Mesothelial cell of epicardium (in vitro differentiated cells): Measurements from ENCODE around the gene ASIC2. TPM values are rescaled to one million over a fixed set of nuclear protein-coding genes. Genes with fewer than 3 reads are reported as not detected.

ENCODE experiments used
- DNase-seq, 2 experiments: peaks; one replicate each; pipeline ENCODE4 v3.0.0; 2021; ENCODE audit warnings: low spot score in 2 of 2; ENCODE audit not compliant: unreplicated experiment in 2 of 2
- H3K27ac Mint-ChIP-seq: 2 replicates; pipeline ENCODE4 v1.8.0; 2021; ENCODE audit warnings: mixed read lengths
- H3K27me3 Mint-ChIP-seq: 2 replicates; pipeline ENCODE4 v1.8.0; 2021; ENCODE audit warnings: low read depth, mixed read lengths
- H3K36me3 Mint-ChIP-seq: 2 replicates; pipeline ENCODE4 v1.8.0; 2021; ENCODE audit warnings: mixed read lengths
- H3K4me1 Mint-ChIP-seq: 2 replicates; pipeline ENCODE4 v1.8.0; 2021; ENCODE audit warnings: mixed read lengths
- H3K4me3 Mint-ChIP-seq: 2 replicates; pipeline ENCODE4 v1.8.0; 2021; ENCODE audit warnings: mild to moderate bottlenecking, moderate library complexity, mixed read lengths
- H3K9me3 Mint-ChIP-seq: 2 replicates; pipeline ENCODE4 v1.8.0; 2021; ENCODE audit warnings: mixed read lengths
- total RNA-seq: library from RNA; stranded (reverse); gene quantifications from 3 replicates; pipeline ENCODE4 v1.2.1, GENCODE V29; 2021
- TF ChIP-seq, protein P1 (sequence below): fragments of 200-600 bp; sonication (generic); IDR thresholded peaks from one replicate; pipeline ENCODE4 v1.5.0; 2021; ENCODE audit warnings: antibody characterized with exemption; ENCODE audit not compliant: unreplicated experiment

Gene ASIC2
- total RNA-seq, 1 donor from 2014 or later = 3.4 TPM

DNA sequence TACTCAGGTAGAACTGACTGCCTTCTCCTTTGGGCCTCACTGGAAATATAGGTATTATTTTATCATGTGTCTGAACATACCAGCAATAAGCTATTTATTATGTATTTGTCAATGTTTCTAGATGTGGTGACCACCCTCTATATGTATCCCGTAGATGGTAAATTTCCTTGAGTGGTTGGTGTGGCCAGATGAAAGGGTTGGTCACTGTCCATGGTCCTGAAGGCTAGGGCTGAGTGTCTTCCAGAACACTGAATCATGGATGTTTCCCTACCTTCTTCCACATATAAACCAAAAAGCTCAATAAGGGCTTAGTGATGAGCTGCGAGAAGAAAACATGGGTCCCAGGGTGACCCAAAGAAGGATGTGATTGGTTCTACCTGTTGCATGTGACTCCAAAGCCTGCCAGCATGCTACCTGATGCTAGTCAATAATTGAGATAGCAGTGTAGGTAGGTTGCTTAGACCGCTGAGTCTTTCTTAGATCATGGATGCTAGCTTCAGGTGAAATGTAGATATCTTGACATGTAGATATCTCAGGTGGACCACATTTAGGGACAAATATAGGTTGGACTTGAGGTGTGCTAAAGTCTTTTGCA is 150.3 kb downstream of the ASIC2 start:
- no peak overlapping the region for H3K4me3 Mint-ChIP-seq
- H3K36me3 Mint-ChIP-seq = no peaks in the 10 kb centered on the region
- H3K27ac Mint-ChIP-seq = no peak overlapping the region
- H3K27me3 Mint-ChIP-seq = peaks cover 3% of the 10 kb centered on the region
- DNase-seq = peak; percentile 38 to 58
- H3K9me3 Mint-ChIP-seq = no peaks in the 10 kb centered on the region
- H3K4me1 Mint-ChIP-seq = no peaks in the 10 kb centered on the region
- TF ChIP-seq, protein P1, sequence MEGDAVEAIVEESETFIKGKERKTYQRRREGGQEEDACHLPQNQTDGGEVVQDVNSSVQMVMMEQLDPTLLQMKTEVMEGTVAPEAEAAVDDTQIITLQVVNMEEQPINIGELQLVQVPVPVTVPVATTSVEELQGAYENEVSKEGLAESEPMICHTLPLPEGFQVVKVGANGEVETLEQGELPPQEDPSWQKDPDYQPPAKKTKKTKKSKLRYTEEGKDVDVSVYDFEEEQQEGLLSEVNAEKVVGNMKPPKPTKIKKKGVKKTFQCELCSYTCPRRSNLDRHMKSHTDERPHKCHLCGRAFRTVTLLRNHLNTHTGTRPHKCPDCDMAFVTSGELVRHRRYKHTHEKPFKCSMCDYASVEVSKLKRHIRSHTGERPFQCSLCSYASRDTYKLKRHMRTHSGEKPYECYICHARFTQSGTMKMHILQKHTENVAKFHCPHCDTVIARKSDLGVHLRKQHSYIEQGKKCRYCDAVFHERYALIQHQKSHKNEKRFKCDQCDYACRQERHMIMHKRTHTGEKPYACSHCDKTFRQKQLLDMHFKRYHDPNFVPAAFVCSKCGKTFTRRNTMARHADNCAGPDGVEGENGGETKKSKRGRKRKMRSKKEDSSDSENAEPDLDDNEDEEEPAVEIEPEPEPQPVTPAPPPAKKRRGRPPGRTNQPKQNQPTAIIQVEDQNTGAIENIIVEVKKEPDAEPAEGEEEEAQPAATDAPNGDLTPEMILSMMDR = no peak

DNA sequence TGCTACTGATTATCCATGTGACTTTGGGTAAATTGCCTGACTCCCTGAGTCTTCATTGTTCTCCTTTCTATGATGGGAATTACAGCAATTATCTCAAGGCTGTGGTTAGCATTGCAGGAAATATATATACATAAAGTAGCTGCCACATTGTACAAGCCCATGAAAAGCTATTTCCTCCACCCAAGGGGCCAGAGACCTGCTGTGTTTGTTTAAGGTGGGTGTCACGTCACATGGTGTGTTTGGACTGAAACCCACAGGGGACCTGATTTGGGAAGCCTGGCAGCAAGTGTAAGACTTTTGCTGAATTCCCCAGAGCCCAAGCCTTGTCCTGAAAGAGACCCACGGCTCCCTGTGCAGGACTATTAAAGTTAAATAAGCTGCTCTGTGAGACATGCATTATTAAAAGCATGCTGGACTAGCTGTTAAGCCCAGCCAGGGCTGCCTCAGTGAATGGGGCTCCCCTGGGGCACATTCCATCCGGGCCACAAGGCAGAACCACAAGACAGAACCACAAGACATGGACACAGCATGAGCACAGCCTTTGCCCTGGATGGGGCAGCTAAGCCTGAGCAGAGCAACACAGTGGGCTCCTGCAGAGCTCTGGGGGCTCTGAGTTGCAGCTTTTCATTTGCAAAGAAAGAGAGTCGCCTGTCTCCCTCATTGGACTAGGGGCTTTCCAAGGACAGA is 152.5 kb downstream of the ASIC2 start:
- Mint-ChIP-seq H3K9me3 (no peaks in the 10 kb centered on the region), H3K27ac (no peak overlapping the region), H3K4me1 (no peaks in the 10 kb centered on the region), H3K4me3 (no peak overlapping the region), H3K27me3 (peaks cover 5% of the 10 kb centered on the region), H3K36me3 (no peaks in the 10 kb centered on the region)
- DNase-seq = no peak
- TF ChIP-seq, protein P1 = no peak

DNA sequence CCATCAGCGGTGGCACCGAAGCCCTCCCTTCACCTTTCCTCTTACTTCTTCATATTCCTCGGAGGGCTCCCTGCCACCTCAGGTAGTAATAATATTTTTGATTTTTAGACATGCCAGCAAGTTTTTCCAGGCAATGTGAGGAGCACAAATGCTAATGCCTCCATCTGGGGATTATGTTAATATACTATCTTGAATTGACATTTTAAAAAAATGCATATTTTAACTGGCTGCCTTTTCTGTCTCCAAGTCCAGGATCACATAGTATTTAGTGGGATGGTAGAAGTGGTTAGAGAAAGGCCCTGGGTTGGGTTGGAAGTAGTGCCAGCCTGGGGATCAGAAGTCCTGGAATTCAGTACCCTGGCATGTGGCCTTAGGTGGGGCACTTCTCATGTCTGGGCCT is 154.5 kb downstream of the ASIC2 start:
- Mint-ChIP-seq H3K36me3 (no peaks in the 10 kb centered on the region), H3K4me3 (no peak overlapping the region), H3K9me3 (no peaks in the 10 kb centered on the region), H3K27ac (no peak overlapping the region), H3K27me3 (peaks cover 6% of the 10 kb centered on the region), H3K4me1 (no peaks in the 10 kb centered on the region)
- TF ChIP-seq, protein P1 = no peak
- no peak for DNase-seq

DNA sequence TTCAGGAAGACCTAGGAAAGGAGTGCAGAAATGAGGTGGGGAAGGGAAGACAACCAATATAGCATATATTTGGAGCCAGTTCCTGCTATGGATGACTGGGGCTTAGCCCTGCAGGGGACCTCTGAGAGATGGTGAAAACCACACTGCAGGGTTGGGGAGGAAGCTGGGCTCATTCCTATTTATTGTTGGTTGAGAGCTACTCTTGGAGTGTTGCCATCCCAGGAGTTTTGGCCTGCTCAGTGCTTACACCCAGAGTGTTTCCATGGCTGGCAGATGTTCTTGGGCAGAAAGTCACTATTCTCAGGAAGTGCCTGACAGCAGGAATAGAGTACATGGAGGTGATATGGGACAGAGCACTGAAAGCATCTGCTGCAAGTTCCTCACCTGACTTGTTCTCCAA is 155.7 kb downstream of the ASIC2 start:
- no peaks in the 10 kb centered on the region for H3K9me3 Mint-ChIP-seq
- H3K36me3 Mint-ChIP-seq = no peaks in the 10 kb centered on the region
- H3K27ac Mint-ChIP-seq = no peak overlapping the region
- TF ChIP-seq, protein P1 = no peak
- H3K4me3 Mint-ChIP-seq = no peak overlapping the region
- DNase-seq = no peak
- H3K27me3 Mint-ChIP-seq = peaks cover 8% of the 10 kb centered on the region
- H3K4me1 Mint-ChIP-seq = no peaks in the 10 kb centered on the region

DNA sequence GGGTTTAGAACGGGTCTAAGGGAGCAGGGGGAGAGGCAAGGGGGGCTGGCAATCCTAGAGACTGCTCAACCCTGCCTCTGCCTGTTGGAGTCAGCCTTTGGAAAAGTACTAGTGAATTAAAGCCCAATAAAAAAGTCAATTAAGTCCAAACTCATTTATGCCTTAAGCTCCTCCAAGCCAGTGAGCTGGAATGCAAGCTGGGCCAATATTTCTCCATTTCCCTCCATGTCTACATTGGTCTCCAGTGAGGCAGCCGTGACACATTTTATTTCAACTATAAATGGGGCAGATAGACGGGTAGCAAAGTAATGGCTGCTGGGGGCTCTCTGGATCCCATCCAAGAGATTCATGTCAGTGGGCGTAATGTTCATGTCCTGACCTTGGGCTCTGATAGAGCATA is 157.4 kb downstream of the ASIC2 start:
- H3K27me3 Mint-ChIP-seq = peaks cover 8% of the 10 kb centered on the region
- no peaks in the 10 kb centered on the region for H3K9me3 Mint-ChIP-seq
- H3K36me3 Mint-ChIP-seq = no peaks in the 10 kb centered on the region
- H3K4me3 Mint-ChIP-seq = no peak overlapping the region
- H3K27ac Mint-ChIP-seq = no peak overlapping the region
- no peaks in the 10 kb centered on the region for H3K4me1 Mint-ChIP-seq
- TF ChIP-seq, protein P1 = no peak
- DNase-seq = no peak
